ENCODE measurements around the gene TAS2R46. TPM values are rescaled to one million over a fixed set of nuclear protein-coding genes. Genes with fewer than 3 reads are reported as not detected.
A peak's percentile ranks its signal among the peaks of the same experiment; 100 is the strongest.

Gene TAS2R46
- total RNA-seq, 2 donors from 2014 or later, result 0.48 to 0.84 TPM

- intact Hi-C loops (cut with DNase I), result no loop called here
- Histone ChIP-seq H3K4me1 (no peaks in the 10 kb centered on the region), H3K36me3 (no peaks in the 10 kb centered on the region), H3K9me3 (no peaks in the 10 kb centered on the region), H3K27ac (no peak overlapping the region), H3K27me3 (no peaks in the 10 kb centered on the region), H3K4me3 (no peak overlapping the region), H3K9ac (ENCODE audit: low read depth in 2 of 2, low read length in 2 of 2) (no peak overlapping the region)
- DNase-seq, result no peak
- TF ChIP-seq CTCF (IDR thresholded peaks at IDR 0.05), result no peak
Observed at GRCh38 chr12:11071414-11071813, 9.3 kb upstream of the TAS2R46 start.

- no peaks in the 10 kb centered on the region for H3K9me3 ChIP-seq
- TF ChIP-seq CTCF (IDR thresholded peaks at IDR 0.05), result no peak
- H3K4me3 ChIP-seq, result no peak overlapping the region
- intact Hi-C loops (cut with DNase I), result no loop called here
- no peaks in the 10 kb centered on the region for H3K27me3 ChIP-seq
- H3K9ac ChIP-seq (ENCODE audit: low read depth in 2 of 2, low read length in 2 of 2), result no peak overlapping the region
- H3K4me1 ChIP-seq, result no peaks in the 10 kb centered on the region
- no peak overlapping the region for H3K27ac ChIP-seq
- no peak for DNase-seq
- no peaks in the 10 kb centered on the region for H3K36me3 ChIP-seq
Observed at GRCh38 chr12:11070999-11071398, 8.9 kb upstream of the TAS2R46 start.

GRCh38 chr12:11069854-11070365, 7.8 kb upstream of the TAS2R46 start:
- intact Hi-C loops (cut with DNase I), result no loop called here
- H3K27ac ChIP-seq, result no peak overlapping the region
- no peaks in the 10 kb centered on the region for H3K27me3 ChIP-seq
- no peaks in the 10 kb centered on the region for H3K4me1 ChIP-seq
- no peak overlapping the region for H3K9ac ChIP-seq (ENCODE audit: low read depth in 2 of 2, low read length in 2 of 2)
- no peaks in the 10 kb centered on the region for H3K36me3 ChIP-seq
- H3K9me3 ChIP-seq, result no peaks in the 10 kb centered on the region
- H3K4me3 ChIP-seq, result no peak overlapping the region
- no peak for DNase-seq
- TF ChIP-seq CTCF (IDR thresholded peaks at IDR 0.05), result no peak

- Histone ChIP-seq H3K9me3 (no peaks in the 10 kb centered on the region), H3K36me3 (no peaks in the 10 kb centered on the region), H3K4me3 (no peak overlapping the region), H3K27me3 (no peaks in the 10 kb centered on the region), H3K9ac (ENCODE audit: low read depth in 2 of 2, low read length in 2 of 2) (no peak overlapping the region), H3K27ac (no peak overlapping the region), H3K4me1 (no peaks in the 10 kb centered on the region)
- intact Hi-C loops (cut with DNase I), result no loop called here
- DNase-seq, result peak; percentile 20
- TF ChIP-seq CTCF (IDR thresholded peaks at IDR 0.05), result no peak
Observed at GRCh38 chr12:11067514-11067913, 5.4 kb upstream of the TAS2R46 start.

GRCh38 chr12:11059784-11060183, 2.3 kb downstream of the TAS2R46 start:
- H3K36me3 ChIP-seq, result no peaks in the 10 kb centered on the region
- no peak overlapping the region for H3K9ac ChIP-seq (ENCODE audit: low read depth in 2 of 2, low read length in 2 of 2)
- no peaks in the 10 kb centered on the region for H3K9me3 ChIP-seq
- no peaks in the 10 kb centered on the region for H3K27me3 ChIP-seq
- intact Hi-C loops (cut with DNase I), result no loop called here
- TF ChIP-seq CTCF (IDR thresholded peaks at IDR 0.05), result no peak
- H3K4me1 ChIP-seq, result no peaks in the 10 kb centered on the region
- H3K4me3 ChIP-seq, result no peak overlapping the region
- DNase-seq, result no peak
- no peak overlapping the region for H3K27ac ChIP-seq
